SK-N-SH treated with all-trans-retinoic acid at 6 μM for 48 hours (cell line): ENCODE results near the gene IL15RA.

Source experiments
- CSDC2 ChIP-seq: fragments of 250-450 bp; sonication (Bioruptor Pico); IDR thresholded peaks from 2 replicates; pipeline ENCODE4 v1.5.0; 2020; ENCODE audit warnings: mild to moderate bottlenecking, moderate library complexity
- ISL1 ChIP-seq: fragments of 250-450 bp; sonication (Bioruptor Pico); IDR thresholded peaks from 2 replicates; pipeline ENCODE4 v2.1.2; 2022; ENCODE audit warnings: mild to moderate bottlenecking, moderate library complexity
- OSR1 ChIP-seq: fragments of 250-450 bp; sonication (Bioruptor Pico); IDR thresholded peaks from 2 replicates; pipeline ENCODE4 v1.8.0; 2022; ENCODE audit warnings: moderate library complexity, mild to moderate bottlenecking, inconsistent platforms
- RARB ChIP-seq: fragments of 250-450 bp; sonication (Bioruptor Pico); IDR thresholded peaks from 2 replicates; pipeline ENCODE4 v1.8.0; 2021; ENCODE audit warnings: mild to moderate bottlenecking, moderate library complexity
- TCF4 ChIP-seq: fragments of 250-450 bp; sonication (Bioruptor Pico); IDR thresholded peaks from 2 replicates; pipeline ENCODE4 v1.8.0; 2021; ENCODE audit warnings: mild to moderate bottlenecking, moderate library complexity, borderline replicate concordance
- TOX ChIP-seq: fragments of 250-450 bp; sonication (Bioruptor Pico); IDR thresholded peaks from 2 replicates; pipeline ENCODE4 v1.8.0; 2021; ENCODE audit warnings: mild to moderate bottlenecking, moderate library complexity, borderline replicate concordance
- ZC3H10 ChIP-seq: fragments of 250-450 bp; sonication (Bioruptor Pico); IDR thresholded peaks from 2 replicates; pipeline ENCODE4 v1.5.1; 2021; ENCODE audit warnings: mild to moderate bottlenecking, moderate library complexity
- ZFP30 ChIP-seq: fragments of 450-650 bp; formaldehyde crosslinking; IDR thresholded peaks from 2 replicates; pipeline ENCODE4 v1.5.0; 2022; ENCODE audit warnings: mild to moderate bottlenecking, moderate library complexity
- ZNF565 ChIP-seq: fragments of 450-650 bp; formaldehyde crosslinking; conservative IDR thresholded peaks from 2 replicates; pipeline ENCODE4 v1.5.0; 2020; ENCODE audit warnings: low read depth, mild to moderate bottlenecking, moderate library complexity
- ZNF70 ChIP-seq: fragments of 450-650 bp; formaldehyde crosslinking; IDR thresholded peaks from 2 replicates; pipeline ENCODE4 v1.5.0; 2020; ENCODE audit warnings: mild to moderate bottlenecking, moderate library complexity
- ZNF8 ChIP-seq: fragments of 450-650 bp; formaldehyde crosslinking; IDR thresholded peaks from 2 replicates; pipeline ENCODE4 v1.5.0; 2020; ENCODE audit warnings: mild to moderate bottlenecking, moderate library complexity
- TF ChIP-seq, protein P1 (sequence below): fragments of 250-450 bp; sonication (Bioruptor Pico); IDR thresholded peaks from 2 replicates; pipeline ENCODE4 v1.8.0; 2020; ENCODE audit warnings: mild to moderate bottlenecking, moderate library complexity, borderline replicate concordance
- TF ChIP-seq, protein P2 (sequence below): fragments of 250-450 bp; sonication (Bioruptor Pico); IDR thresholded peaks from 2 replicates; pipeline ENCODE4 v1.8.0; 2021; ENCODE audit warnings: low read depth, mild to moderate bottlenecking, moderate library complexity, borderline replicate concordance

DNA sequence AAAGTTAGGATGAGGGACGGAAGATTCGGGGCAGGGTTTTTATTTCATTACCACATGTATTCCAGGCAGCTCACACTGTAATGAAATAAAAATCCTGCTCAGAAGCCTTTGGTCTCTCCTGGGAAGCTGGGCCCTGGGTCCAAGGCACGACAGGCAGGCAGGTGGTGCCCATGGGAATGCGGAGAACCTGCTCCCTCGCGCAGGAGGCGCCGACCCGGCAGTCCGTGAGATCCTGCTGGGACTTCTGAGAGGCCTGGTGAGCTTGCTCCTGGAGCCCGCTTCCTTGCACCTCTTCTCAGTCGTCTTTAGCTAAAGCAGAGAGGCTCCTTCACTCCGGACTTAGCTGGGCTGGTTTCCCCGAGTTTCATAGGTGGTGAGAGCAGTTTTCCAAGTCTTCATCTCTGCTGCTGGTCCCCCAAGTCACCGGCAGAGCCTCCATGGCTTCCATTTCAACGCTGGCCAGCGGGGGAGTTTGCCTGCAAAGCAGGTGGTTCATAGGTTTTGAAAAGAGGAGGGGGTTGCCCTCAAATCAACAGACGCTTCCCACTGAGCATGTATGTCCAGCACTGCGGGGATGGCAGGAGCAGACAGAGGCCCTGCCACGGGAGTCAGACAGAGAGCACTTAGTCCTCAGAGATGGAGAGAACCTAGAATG is 24.5 kb downstream of the IL15RA start:
- TF ChIP-seq ZNF8 (CRISPR knock-in tag) (no peak), RARB (no peak), TCF4 (CRISPR knock-in tag) (no peak), ZNF565 (CRISPR knock-in tag) (no peak), TOX (CRISPR knock-in tag) (no peak), ISL1 (CRISPR knock-in tag) (no peak), CSDC2 (CRISPR knock-in tag) (no peak), ZC3H10 (no peak), ZNF70 (CRISPR knock-in tag) (no peak), OSR1 (CRISPR knock-in tag) (no peak), ZFP30 (no peak)
- TF ChIP-seq, protein P1, sequence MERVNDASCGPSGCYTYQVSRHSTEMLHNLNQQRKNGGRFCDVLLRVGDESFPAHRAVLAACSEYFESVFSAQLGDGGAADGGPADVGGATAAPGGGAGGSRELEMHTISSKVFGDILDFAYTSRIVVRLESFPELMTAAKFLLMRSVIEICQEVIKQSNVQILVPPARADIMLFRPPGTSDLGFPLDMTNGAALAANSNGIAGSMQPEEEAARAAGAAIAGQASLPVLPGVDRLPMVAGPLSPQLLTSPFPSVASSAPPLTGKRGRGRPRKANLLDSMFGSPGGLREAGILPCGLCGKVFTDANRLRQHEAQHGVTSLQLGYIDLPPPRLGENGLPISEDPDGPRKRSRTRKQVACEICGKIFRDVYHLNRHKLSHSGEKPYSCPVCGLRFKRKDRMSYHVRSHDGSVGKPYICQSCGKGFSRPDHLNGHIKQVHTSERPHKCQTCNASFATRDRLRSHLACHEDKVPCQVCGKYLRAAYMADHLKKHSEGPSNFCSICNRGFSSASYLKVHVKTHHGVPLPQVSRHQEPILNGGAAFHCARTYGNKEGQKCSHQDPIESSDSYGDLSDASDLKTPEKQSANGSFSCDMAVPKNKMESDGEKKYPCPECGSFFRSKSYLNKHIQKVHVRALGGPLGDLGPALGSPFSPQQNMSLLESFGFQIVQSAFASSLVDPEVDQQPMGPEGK: no peak
- TF ChIP-seq, protein P2, sequence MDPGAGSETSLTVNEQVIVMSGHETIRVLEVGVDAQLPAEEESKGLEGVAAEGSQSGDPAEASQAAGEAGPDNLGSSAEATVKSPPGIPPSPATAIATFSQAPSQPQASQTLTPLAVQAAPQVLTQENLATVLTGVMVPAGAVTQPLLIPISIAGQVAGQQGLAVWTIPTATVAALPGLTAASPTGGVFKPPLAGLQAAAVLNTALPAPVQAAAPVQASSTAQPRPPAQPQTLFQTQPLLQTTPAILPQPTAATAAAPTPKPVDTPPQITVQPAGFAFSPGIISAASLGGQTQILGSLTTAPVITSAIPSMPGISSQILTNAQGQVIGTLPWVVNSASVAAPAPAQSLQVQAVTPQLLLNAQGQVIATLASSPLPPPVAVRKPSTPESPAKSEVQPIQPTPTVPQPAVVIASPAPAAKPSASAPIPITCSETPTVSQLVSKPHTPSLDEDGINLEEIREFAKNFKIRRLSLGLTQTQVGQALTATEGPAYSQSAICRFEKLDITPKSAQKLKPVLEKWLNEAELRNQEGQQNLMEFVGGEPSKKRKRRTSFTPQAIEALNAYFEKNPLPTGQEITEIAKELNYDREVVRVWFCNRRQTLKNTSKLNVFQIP (CRISPR knock-in tag): no peak
